ENCODE data around the gene ANKRD13B.

Gene ANKRD13B

DNA sequence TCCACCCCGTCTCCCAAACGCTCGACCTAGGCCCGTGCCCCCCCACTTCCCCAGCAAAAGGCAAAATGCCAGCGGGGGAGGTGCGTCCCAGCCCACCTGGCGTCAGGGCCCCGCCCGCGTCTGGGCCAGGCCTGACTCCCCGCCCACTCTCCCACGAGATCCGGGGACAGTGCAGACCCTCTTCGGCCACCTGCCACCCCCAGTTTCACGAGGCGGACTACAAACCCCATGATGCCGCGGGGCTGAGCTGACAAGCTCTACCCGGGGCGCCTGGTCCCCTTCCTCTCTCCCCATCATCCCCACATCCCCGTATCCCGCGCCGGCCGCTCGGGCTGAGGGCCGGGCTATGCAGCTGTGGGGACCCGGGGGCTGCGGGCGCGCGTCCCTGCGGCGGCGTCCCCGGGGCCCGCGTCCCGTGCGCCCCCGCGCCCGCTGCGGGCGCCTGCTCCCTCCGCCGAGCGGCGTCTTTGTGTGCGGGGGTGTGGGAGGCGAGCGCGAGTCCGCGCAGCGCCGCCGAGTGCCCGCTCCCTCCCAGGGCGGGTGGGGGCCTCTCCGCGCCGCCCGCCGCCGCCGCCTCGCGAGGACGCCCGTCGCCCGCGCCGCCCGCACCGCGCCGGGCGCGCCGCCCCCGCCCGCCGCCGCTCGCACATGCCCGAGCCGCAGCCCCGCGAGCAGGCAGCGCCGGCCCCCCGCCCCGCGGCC, at the start of gene ANKRD13B:
Gene ANKRD13B, plus strand, starts transcription at position 283 of the 702 bp plus-strand sequence. CDS start 490 bp downstream, outside the sequence.
- in situ Hi-C loops (cut with MboI; ENCODE audit: low sequenced_read_pairs): no loop called here

DNA sequence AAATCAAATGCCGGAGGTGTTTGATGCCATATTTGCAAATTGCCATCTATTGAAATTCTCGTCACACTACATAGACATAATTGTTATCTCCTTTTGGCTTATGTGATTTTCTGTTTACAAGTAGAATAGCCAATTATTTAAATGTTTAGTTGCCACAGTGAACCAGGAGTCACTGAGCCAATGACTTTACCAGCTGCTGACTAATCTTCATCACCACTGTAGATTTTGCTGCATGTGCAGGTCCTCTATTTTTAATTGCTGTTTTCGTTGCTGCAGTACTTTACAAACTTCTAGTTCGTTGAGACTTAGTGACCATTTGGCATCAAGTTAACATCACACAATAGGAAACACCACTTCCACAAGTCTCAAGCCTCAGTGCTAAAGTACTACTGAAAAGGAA, 48.9 kb upstream of the ANKRD13B start:
- in situ Hi-C loops (cut with MboI; ENCODE audit: low sequenced_read_pairs): no loop called here

DNA sequence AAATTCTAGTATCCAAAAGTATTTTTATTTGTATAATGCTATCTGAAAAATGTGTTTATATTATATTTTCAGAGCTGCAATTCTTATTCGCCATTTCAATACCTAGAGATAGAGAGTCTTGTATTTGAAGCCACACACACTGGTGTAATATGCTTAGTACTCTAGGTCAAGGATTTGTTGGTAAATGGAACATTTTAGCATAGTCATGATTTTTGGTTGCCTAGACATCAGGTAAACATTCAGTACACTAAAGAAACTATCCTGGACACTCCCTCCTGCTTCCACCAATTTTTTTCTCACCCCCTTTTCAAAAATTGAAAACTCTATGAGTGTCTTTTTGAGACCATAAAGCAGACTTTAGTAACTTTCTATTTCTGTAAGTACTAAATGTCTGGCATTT, 46.8 kb upstream of the ANKRD13B start:
- in situ Hi-C loops (cut with MboI; ENCODE audit: low sequenced_read_pairs): no loop called here

DNA sequence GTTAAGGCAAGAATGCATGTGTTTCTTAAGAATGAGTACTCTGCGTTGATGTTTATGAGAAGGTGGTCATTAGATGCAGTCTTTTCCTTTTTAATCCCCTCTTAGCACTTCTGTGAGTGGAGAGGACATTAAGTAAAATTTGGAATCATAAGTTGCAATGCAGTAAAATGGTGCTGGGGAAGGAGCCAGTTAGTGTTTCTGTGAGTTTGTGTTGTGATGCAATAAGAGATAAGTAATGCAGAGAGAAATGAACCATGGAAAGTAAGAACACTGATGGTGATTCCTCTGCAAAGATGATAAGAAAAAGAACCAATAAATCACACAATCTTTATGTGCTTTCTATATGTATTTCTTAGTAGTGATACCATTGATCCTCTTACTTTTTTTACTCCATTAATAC, 46.1 kb upstream of the ANKRD13B start:
- in situ Hi-C loops (cut with MboI; ENCODE audit: low sequenced_read_pairs): no loop called here

DNA sequence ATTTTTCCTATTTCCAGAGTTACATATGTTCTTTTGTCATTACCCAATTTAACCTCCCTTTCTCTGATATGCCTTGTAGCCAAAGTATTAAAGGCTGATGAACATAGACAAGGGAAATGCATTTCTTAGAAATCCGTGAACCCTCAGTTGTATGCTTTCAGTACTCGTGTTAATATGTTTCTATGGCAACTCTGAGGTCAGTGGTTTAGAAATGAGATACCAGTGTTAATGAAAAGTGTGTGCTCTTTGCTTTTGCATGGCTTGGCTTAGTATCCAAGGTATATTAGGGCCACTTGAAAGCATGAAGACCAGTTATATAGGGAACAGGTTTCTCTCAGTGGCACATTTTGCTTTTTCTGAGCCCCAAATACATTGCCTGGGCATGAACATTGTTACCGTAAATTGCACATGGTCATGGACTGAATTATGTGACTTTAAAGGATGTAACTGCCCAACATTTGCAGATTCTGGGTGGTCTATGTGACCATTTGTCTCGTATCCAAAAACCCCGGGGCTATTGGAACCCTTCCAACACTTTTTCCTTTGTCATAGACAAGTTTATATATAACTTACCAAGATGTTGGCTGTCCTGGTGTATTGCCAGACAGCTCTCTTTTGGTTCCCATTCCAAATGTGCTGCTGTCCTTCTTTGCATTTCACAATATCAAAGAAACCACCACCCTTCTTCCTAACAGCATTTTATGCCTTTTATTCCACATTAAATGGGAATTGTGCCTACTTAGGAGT, 43.6 kb upstream of the ANKRD13B start:
- in situ Hi-C loops (cut with MboI; ENCODE audit: low sequenced_read_pairs): no loop called here

DNA sequence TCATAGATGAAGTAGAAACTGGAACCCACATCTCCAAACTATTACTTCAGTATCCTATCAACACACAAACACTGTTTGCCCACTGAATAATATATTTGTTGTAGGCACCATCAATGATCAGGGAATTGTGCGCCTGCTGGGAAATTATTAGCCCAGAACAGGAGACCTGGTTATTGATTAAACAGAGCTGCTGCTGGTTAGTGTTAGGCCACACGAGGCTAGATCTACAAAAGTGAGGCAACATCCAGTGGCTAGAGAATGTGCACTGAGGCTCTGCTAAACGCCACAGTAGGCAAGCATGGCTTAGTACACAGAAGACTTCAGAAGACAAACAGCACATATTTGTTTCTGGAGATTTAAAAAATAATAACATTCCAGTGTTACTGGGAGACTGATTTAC, 37.1 kb upstream of the ANKRD13B start:
- in situ Hi-C loops (cut with MboI; ENCODE audit: low sequenced_read_pairs): loop anchor here (25.0 kb wide), 1 partner anchor 419 kb away; no protein-coding TSS in a partner anchor

DNA sequence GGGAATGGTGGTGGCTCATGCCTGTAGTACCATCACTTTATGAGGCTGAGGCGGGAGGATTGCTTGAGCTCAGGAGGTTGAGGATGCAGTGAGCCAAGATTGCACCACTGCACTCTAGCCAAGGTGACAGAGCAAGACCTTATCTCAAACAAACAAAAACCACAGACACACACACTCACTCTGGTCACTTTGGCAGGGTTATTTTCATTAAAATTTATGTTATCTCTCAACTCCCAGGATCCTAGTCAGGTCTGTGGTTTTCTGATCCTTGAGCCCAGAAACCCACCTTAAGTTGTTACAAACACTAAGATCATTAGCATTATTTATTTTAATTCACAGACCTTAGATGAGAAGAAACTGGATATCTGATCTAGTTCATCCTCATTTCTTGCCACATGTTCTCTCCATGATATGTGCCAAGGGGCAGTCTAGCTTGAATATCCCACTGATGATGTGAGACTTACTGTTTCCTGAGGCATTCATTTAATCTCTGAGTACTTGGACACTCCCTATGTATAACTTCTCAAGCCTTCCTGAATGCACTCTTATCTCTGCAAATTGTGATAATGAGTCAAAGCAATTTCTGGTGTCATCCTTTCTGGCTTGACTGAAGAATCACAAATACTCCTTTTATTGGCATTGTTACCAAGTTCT, 35.7 kb upstream of the ANKRD13B start:
- in situ Hi-C loops (cut with MboI; ENCODE audit: low sequenced_read_pairs): loop anchor here (25.0 kb wide), 1 partner anchor 420 kb away; no protein-coding TSS in a partner anchor

DNA sequence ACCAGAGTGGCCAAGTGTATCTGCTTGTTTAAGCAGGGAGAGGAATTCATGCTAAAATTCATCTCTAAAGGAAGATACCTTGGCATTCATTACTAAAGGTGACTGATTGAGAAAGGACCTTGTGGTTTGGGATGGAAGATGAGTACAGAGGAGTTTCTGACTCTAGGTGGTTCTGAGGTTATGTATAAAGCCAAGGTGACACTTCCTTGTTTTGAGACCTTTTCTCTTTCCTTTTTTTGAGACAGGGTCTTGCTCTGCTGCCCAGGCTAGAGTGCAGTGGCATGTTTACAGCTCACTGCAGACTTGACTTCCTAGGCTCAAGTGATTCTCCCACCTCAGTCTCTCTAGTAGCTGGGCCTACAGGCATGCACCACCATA, 35.2 kb upstream of the ANKRD13B start:
- in situ Hi-C loops (cut with MboI; ENCODE audit: low sequenced_read_pairs): loop anchor here (25.0 kb wide), 1 partner anchor 420 kb away; no protein-coding TSS in a partner anchor

DNA sequence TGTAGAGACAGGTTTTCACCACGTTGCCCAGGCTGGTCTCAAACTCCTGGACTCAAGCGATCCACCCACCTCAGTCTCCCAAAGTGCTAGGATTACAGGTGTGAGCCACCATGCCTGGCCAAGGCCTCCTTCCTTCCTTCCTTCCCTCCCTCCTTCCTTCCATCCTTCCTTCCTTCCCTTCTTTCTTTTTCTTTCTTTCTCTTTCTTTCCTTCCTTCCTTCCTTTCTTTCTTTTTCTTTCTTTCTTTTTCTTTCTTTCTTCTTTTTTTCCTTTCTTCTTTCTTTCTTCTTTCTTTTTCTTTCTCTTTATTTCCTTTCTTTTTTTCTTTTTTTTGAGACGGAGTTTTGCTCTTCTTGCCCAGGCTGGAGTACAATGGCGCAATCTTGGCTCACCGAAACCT, 34.8 kb upstream of the ANKRD13B start:
- in situ Hi-C loops (cut with MboI; ENCODE audit: low sequenced_read_pairs): loop anchor here (25.0 kb wide), 1 partner anchor 421 kb away; no protein-coding TSS in a partner anchor

DNA sequence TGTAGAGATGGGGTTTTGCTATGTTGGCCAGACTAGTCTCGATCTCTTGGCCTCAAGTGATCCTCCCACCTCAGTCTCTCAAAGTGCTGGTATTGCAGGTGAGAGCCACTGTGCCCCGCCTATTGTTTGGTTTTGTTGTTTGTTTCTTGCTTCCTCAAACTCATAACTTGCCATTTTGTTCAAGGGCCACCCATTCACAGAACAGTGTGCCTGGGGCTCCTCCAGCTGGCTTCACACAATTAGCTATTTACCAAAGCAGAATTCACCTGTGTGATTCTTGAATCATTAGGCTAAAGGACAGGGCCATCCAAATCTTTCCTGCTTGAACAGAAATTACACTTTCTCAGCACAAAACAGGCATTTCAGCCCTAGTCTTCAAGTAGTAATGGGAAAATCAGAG, 33.3 kb upstream of the ANKRD13B start:
- in situ Hi-C loops (cut with MboI; ENCODE audit: low sequenced_read_pairs): loop anchor here (25.0 kb wide), 1 partner anchor 422 kb away; no protein-coding TSS in a partner anchor

DNA sequence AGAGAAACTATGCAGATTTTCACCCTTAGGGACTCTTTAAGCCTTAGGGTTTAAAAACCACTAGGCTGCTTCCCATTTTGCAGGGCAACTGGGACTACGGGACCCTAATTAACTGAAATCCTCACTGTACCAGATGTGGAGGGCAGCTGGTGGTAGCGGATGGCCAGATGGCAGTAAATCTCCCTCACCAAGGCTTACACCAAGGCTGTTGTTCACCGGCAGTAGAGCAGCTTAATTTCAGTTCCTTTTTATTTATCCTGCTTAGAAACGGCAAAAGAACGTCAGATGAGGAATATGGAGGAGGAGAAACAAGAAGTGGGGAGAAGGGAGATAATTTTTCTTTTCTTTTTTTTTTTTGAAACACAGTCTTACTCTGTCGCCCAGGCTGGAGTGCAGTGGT, 32.6 kb upstream of the ANKRD13B start:
- in situ Hi-C loops (cut with MboI; ENCODE audit: low sequenced_read_pairs): loop anchor here (25.0 kb wide), 1 partner anchor 423 kb away; no protein-coding TSS in a partner anchor

DNA sequence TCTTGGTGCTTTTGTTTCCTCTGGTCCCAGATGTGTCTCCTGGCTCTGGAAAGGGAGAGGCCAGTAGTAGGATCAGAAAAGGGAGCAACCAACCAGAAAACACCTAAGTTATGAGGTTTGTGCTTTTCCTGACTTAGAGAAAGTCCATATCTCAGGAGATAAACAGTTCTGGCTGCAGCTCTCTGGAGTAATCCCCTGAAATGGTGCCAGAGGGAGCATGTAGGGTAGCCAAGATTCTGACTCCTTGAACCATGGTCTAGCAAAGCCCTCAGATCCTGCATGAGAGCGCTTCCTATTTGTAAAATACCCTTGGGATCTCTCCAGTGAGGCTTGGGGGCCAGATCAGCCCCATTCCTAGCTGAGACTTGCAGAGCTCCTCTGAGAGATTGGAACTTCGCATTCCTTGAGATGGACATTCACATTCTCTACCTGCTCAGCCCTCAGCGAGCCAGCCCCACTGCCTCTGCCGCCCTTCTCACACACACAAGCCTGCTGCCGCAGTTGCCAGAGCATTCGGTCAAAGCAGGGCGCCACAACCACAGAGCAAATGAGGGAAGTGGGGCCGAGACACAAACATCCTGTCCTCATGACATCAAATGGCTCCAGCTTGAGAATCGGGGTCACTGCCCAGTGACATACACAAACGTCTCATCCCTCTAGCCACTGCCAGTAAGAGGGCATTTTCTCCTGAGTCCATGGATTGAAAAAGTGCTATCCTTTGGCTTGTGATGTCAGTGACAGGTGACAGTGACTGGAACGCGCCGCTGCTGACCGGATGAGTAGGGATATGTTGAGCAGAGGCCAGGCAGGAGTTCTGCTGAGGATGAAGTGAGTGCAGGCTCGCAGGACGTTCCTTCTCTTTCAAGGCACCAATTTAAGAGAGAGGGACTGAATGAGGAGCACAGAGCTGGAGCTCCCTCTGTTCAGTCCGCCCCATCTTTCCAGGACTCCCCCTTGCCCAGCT, 31.1 kb upstream of the ANKRD13B start:
- in situ Hi-C loops (cut with MboI; ENCODE audit: low sequenced_read_pairs): loop anchor here (25.0 kb wide), 1 partner anchor 425 kb away; no protein-coding TSS in a partner anchor

DNA sequence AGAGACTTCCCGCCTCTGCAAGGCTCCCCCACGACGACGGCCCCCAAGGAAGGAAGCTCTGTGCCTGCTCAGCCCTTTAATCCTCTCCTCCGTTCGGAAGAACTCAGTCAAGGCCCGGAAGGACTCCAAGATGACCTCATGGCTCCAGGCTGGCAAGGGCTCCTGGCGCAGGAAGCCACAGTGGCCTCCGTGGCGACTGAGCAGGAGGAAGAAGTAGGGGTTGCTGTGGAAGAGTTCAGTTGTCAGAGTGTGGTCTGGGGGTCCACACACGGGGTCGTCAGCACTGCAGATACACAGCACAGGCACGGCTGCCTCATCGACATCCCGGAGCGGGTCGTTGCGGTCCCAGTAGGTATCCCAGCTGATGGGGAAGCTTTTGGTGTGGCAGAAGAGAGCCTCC, 30.3 kb upstream of the ANKRD13B start:
- in situ Hi-C loops (cut with MboI; ENCODE audit: low sequenced_read_pairs): loop anchor here (25.0 kb wide), 1 partner anchor 425 kb away; no protein-coding TSS in a partner anchor

DNA sequence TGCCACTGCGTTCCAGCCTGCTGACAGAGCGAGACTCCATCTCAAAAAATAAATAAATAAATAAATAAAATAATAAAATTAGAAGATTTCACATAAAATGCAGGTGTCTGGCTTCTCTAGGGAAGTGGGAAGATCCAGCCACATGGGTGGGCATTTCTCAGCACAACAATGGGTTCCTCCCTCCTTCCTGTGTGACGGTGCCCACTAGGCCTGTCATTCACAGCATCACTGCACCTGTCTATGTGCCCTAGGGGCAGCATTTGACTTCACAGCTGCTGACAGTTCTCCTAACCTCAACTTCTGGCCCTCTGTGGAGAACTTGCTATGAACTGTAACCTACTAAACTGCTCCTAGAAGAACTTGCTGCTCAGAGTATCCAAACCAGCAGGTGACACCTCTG, 29.1 kb upstream of the ANKRD13B start:
- in situ Hi-C loops (cut with MboI; ENCODE audit: low sequenced_read_pairs): loop anchor here (25.0 kb wide), 1 partner anchor 427 kb away; no protein-coding TSS in a partner anchor

DNA sequence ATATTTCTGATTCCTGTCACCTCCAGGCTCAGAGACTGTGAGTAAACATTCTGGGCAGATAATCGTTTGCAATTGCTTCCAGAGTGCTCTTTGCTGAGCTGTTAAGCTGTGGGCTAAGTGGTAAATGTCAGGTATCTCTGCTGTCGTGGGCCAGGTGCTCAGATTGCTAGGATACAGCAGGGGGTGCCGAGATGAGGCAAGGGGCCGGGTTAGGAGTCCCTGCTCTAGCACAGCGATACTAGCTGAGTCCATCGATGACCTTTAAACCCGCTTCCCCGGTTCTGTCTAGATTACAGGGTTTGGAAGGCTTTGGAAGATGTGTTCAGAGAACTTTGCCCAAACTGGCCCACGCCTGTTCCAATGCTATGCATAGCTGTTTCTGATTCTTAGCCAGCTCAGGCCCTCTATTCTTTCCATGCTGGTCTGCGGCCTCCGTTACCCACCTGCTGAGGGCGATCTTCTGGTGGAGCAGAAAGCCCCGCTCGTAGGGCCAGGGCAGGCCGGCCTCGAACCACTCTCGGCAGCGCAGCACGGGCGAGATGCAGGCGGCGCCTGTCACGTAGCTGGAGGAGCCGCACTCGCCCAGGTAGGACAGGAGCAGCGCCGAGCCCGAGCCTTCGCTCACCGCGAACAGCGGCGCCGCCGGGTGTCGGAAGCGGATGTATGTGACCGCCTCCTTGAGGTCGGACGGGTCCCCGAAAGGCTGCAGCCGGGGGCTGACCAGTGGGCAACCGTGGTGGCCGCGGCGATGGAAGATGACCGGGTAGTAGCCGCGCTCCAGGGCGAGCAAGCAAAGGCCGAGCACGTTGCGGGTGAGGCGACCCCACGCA, 27.1 kb upstream of the ANKRD13B start:
- in situ Hi-C loops (cut with MboI; ENCODE audit: low sequenced_read_pairs): loop anchor here (25.0 kb wide), 1 partner anchor 429 kb away; no protein-coding TSS in a partner anchor

DNA sequence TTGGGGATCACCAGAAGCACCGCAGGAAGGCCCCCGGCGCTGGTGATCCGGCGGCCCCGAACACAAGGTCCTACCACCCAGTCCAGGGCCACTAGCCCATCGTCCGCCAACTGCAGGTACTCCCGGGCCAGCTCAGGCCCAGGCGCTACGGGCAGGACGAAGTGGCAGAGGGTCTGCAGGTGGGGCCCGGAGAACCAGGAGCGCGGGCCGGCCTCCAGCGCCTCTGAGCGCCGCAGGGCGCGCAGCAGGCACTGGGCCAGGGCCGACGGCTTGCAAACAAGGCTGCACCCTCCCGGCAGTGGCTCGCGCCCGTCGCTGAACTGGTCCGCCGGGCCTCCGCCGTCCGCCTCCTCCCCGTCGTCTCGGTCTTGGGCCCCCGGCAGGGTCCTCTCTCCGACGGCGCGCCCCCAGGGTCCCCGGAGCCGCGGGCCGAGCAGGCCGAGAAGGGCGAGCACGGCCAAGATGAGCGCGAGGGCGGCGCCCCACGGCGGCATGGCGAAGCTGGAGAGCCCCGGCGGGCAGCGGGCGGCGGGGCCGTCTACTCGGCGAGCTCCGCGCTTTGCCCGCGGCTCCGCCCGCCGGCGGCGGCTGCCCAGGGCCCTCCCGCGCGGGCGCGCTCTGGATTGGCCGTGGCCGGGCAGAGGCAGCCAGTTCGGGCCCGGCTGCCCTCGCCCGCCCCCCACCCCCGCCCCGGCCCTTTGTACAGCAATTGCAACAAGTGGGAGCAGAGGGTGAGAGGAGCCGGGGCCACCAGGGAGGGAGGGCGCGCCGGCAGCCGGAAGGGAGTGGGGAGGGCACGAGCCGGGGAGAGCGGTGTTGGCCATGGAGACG, 26.2 kb upstream of the ANKRD13B start, which contains the start of gene ABHD15:
Gene ABHD15, minus strand, starts transcription at position 565 of the 831 bp plus-strand sequence. Its CDS starts 71 bp downstream, at position 494.
- in situ Hi-C loops (cut with MboI; ENCODE audit: low sequenced_read_pairs): loop anchor here (25.0 kb wide), 1 partner anchor 429 kb away; no protein-coding TSS in a partner anchor

DNA sequence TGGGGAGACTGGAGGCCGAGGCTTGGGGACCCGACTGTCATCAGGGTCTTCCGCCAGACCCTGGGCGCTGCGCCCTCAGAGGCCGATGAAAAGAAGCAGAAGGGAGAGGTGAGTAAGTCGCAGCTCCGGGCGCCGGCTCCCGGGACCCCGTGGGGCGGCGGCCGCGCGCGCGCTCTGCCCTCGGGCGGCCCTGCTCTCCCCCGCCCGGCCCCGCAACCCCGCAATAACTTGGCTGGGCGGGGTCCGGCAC, 25.7 kb upstream of the ANKRD13B start:
- in situ Hi-C loops (cut with MboI; ENCODE audit: low sequenced_read_pairs): loop anchor here (25.0 kb wide), 1 partner anchor 430 kb away; no protein-coding TSS in a partner anchor
